IMR-90 (cell line): Measurements from ENCODE around the gene CLCN5. TPM values are rescaled to one million over a fixed set of nuclear protein-coding genes. Genes with fewer than 3 reads are reported as not detected.

Experiments
- ATAC-seq: fragments of 200-7000 bp; cut with Tn5 transposase; 2 replicates; pipeline ENCODE4 v1.9.1; 2020; ENCODE audit warnings: low read depth, mild to moderate bottlenecking, moderate library complexity
- BruUV-seq: library from RNA; stranded (reverse); fragments of 400-500 nt; replicated peaks from 2 replicates; lab custom pipeline; 2021; lab: Mats Ljungman, UMichigan
- CTCF ChIA-PET: fragments of 300-600 bp; formaldehyde crosslinking; extraction: SDS; loops from one replicate; lab custom pipeline; 2021; ENCODE audit warnings: antibody characterized with exemption; lab: Yijun Ruan, JAX
- POLR2A ChIA-PET: fragments of 300-600 bp; sonication (Branson Sonifier 250); formaldehyde crosslinking; loops from one replicate; lab custom pipeline; 2022; ENCODE audit warnings: antibody characterized with exemption; ENCODE audit not compliant: unreplicated experiment; lab: Charles Lee
- DNase-seq: peaks from one replicate; pipeline ENCODE4 v3.0.0; 2013
- H2AFZ ChIP-seq: replicated peaks from 2 replicates; pipeline ENCODE3; 2013; ENCODE audit warnings: low read length, mild to moderate bottlenecking; ENCODE audit not compliant: poor library complexity
- H2AK5ac ChIP-seq: 2 replicates; pipeline ENCODE4 v1.6.1; 2013; ENCODE audit warnings: low read depth, low read length, inconsistent platforms
- H2AK9ac ChIP-seq: replicated peaks from 2 replicates; pipeline ENCODE3; 2013; ENCODE audit warnings: mild to moderate bottlenecking, low read depth, low read length, moderate library complexity; ENCODE audit not compliant: poor library complexity
- H2BK120ac ChIP-seq: 2 replicates; pipeline ENCODE4 v1.6.1; 2013; ENCODE audit warnings: low read depth, low read length, inconsistent platforms
- H2BK15ac ChIP-seq: 3 replicates; pipeline ENCODE4 v1.6.1; 2013; ENCODE audit warnings: low read depth, low read length, inconsistent platforms
- H2BK20ac ChIP-seq: 2 replicates; pipeline ENCODE4 v1.6.1; 2013; ENCODE audit warnings: low read depth, mild to moderate bottlenecking, inconsistent platforms, low read length, moderate library complexity
- H2BK5ac ChIP-seq: 2 replicates; pipeline ENCODE4 v1.6.1; 2013; ENCODE audit warnings: mild to moderate bottlenecking, low read depth, low read length, inconsistent platforms; ENCODE audit not compliant: poor library complexity, severe bottlenecking
- H3K14ac ChIP-seq: replicated peaks from 2 replicates; pipeline ENCODE4 v1.6.1; 2013; ENCODE audit warnings: low read depth, low read length, inconsistent platforms
- H3K18ac ChIP-seq: 2 replicates; pipeline ENCODE4 v1.6.1; 2013; ENCODE audit warnings: low read depth, low read length, control low read depth
- H3K23ac ChIP-seq: 2 replicates; pipeline ENCODE4 v1.6.1; 2013; ENCODE audit warnings: low read depth, low read length, inconsistent platforms
- H3K27ac ChIP-seq: 2 replicates; pipeline ENCODE4 v1.5.1; 2013; ENCODE audit warnings: mild to moderate bottlenecking, control low read depth, low read length; ENCODE audit not compliant: insufficient read depth
- H3K27me3 ChIP-seq: 2 replicates; pipeline ENCODE4 v1.6.1; 2013; ENCODE audit warnings: low read length; ENCODE audit not compliant: control insufficient read depth, insufficient read depth
- H3K36me3 ChIP-seq: 2 replicates; pipeline ENCODE4 v1.6.1; 2013; ENCODE audit warnings: low read length, mixed read lengths; ENCODE audit not compliant: control insufficient read depth, insufficient read depth
- H3K4ac ChIP-seq: 2 replicates; pipeline ENCODE4 v1.6.1; 2013; ENCODE audit warnings: low read depth, low read length, inconsistent platforms
- H3K4me1 ChIP-seq: 2 replicates; pipeline ENCODE4 v1.6.1; 2013; ENCODE audit warnings: low read length, mixed read lengths; ENCODE audit not compliant: control insufficient read depth, insufficient read depth
- H3K4me2 ChIP-seq: 2 replicates; pipeline ENCODE4 v1.6.1; 2013; ENCODE audit warnings: low read depth, mild to moderate bottlenecking, control low read depth, low read length, moderate library complexity
- H3K4me3 ChIP-seq: 2 replicates; pipeline ENCODE4 v1.5.1; 2013; ENCODE audit warnings: low read depth, mild to moderate bottlenecking, control low read depth, low read length, moderate library complexity; ENCODE audit not compliant: insufficient read depth
- H3K56ac ChIP-seq: 2 replicates; pipeline ENCODE4 v1.6.1; 2013; ENCODE audit warnings: low read length, inconsistent platforms; ENCODE audit not compliant: insufficient read depth; ENCODE audit errors: extremely low read depth
- H3K79me1 ChIP-seq, 2 experiments: 2 replicates each; pipeline ENCODE4 v1.6.1; 2013; ENCODE audit warnings: low read length in 2 of 2, inconsistent platforms in 1 of 2, low read depth in 1 of 2
- H3K9ac ChIP-seq: 2 replicates; pipeline ENCODE4 v1.6.1; 2013; ENCODE audit warnings: low read depth, low read length, control low read depth
- H3K9me1 ChIP-seq: 2 replicates; pipeline ENCODE4 v1.6.1; 2013; ENCODE audit warnings: low read length, inconsistent platforms; ENCODE audit not compliant: insufficient read depth
- H3K9me3 ChIP-seq: 2 replicates; pipeline ENCODE4 v1.6.1; 2013; ENCODE audit warnings: low read length; ENCODE audit not compliant: control insufficient read depth, insufficient read depth
- H4K20me1 ChIP-seq: 2 replicates; pipeline ENCODE4 v1.6.1; 2013; ENCODE audit warnings: low read length, inconsistent platforms; ENCODE audit not compliant: insufficient read depth
- H4K5ac ChIP-seq: 2 replicates; pipeline ENCODE4 v1.6.1; 2013; ENCODE audit warnings: mild to moderate bottlenecking, low read depth, low read length, control low read depth
- H4K8ac ChIP-seq, 2 experiments: 2 replicates each; pipeline ENCODE4 v1.6.1; 2013; ENCODE audit warnings: low read depth in 2 of 2, low read length in 2 of 2, control low read depth in 1 of 2, inconsistent platforms in 1 of 2
- H4K91ac ChIP-seq: 2 replicates; pipeline ENCODE4 v1.6.1; 2013; ENCODE audit warnings: low read depth, low read length, inconsistent platforms; ENCODE audit not compliant: insufficient read depth
- BHLHE40 ChIP-seq: fragments of 150-350 bp; IDR thresholded peaks from 2 replicates; pipeline ENCODE4 v1.6.1; 2016; ENCODE audit warnings: mild to moderate bottlenecking, low read depth, low read length
- CEBPB ChIP-seq: IDR thresholded peaks from 2 replicates; pipeline ENCODE4 v1.6.1; 2012; ENCODE audit warnings: low read depth, low read length, improper control_type of control experiment
- CHD1 ChIP-seq: IDR thresholded peaks from 2 replicates; pipeline ENCODE4 v1.6.1; 2012; ENCODE audit warnings: low read depth, low read length, improper control_type of control experiment
- CTCF ChIP-seq: conservative IDR thresholded peaks from 2 replicates; pipeline ENCODE4 v1.5.1; 2012; ENCODE audit warnings: mild to moderate bottlenecking, low read depth, low read length, improper control_type of control experiment
- ELK1 ChIP-seq: fragments of 150-350 bp; IDR thresholded peaks from 2 replicates; pipeline ENCODE4 v1.6.1; 2016; ENCODE audit warnings: low read depth, mild to moderate bottlenecking, low read length, moderate library complexity, borderline replicate concordance
- FOS ChIP-seq: fragments of 150-350 bp; IDR thresholded peaks from 2 replicates; pipeline ENCODE4 v1.6.1; 2016; ENCODE audit warnings: low read depth, low read length
- MAFK ChIP-seq: IDR thresholded peaks from 2 replicates; pipeline ENCODE4 v1.6.1; 2012; ENCODE audit warnings: low read depth, low read length, improper control_type of control experiment
- MAZ ChIP-seq: IDR thresholded peaks from 2 replicates; pipeline ENCODE4 v1.6.1; 2012; ENCODE audit warnings: low read depth, mild to moderate bottlenecking, low read length, improper control_type of control experiment, moderate library complexity, borderline replicate concordance
- MXI1 ChIP-seq: IDR thresholded peaks from 2 replicates; pipeline ENCODE4 v1.6.1; 2012; ENCODE audit warnings: low read depth, mild to moderate bottlenecking, low read length, moderate library complexity, borderline replicate concordance
- NFE2L2 ChIP-seq: fragments of 150-350 bp; IDR thresholded peaks from 2 replicates; pipeline ENCODE4 v1.6.1; 2016; ENCODE audit warnings: low read depth, mild to moderate bottlenecking, low read length
- POLR2A ChIP-seq: IDR thresholded peaks from 2 replicates; pipeline ENCODE4 v1.6.1; 2012; ENCODE audit warnings: mild to moderate bottlenecking, low read depth, low read length
- RAD21 ChIP-seq: IDR thresholded peaks from 2 replicates; pipeline ENCODE4 v1.6.1; 2012; ENCODE audit warnings: low read length, improper control_type of control experiment
- RCOR1 ChIP-seq: IDR thresholded peaks from 2 replicates; pipeline ENCODE4 v1.6.1; 2012; ENCODE audit warnings: mild to moderate bottlenecking, low read length, improper control_type of control experiment; ENCODE audit not compliant: insufficient replicate concordance
- RFX5 ChIP-seq: IDR thresholded peaks from 2 replicates; pipeline ENCODE4 v1.8.0; 2012; ENCODE audit warnings: low read depth, mild to moderate bottlenecking, low read length, moderate library complexity
- SMC3 ChIP-seq: fragments of 150-350 bp; IDR thresholded peaks from 2 replicates; pipeline ENCODE4 v1.6.1; 2016; ENCODE audit warnings: low read depth, mild to moderate bottlenecking, antibody characterized with exemption, low read length, moderate library complexity
- WGBS, 2 experiments: methylation state at CpG; one replicate each; pipeline versions ENCODE4 v1.1.5 to v1.1.7; 2013; ENCODE audit warnings: missing lambda C conversion rate in 2 of 2; ENCODE audit not compliant: insufficient read length in 1 of 2; ENCODE audit errors: extremely low coverage in 2 of 2; 5-methylcytosine and 5-hydroxymethylcytosine counted together
- dilution Hi-C: fragments of 300-500 bp; cut with HindIII; formaldehyde crosslinking; loops from one replicate; pipeline ENCODE4 v1.14.3; 2018; ENCODE audit warnings: low sequenced_read_pairs; ENCODE audit not compliant: unreplicated experiment
- in situ Hi-C: fragments of 300-500 bp; cut with MboI; formaldehyde crosslinking; loops from 3 replicates; pipeline ENCODE4 v1.14.3; 2019; ENCODE audit warnings: low sequenced_read_pairs, inconsistent platforms, mixed read lengths
- intact Hi-C: fragments of 100-400 bp; cut with micrococcal nuclease; formaldehyde crosslinking; loops from 2 replicates; pipeline ENCODE4 v1.10.0; 2022
- polyA plus RNA-seq, 3 experiments: library from polyadenylated mRNA; depleted of rRNA; stranded (reverse); fragments of >200 nt; gene quantifications; 2 replicates each; pipeline ENCODE4 v1.2.3, GENCODE V29; 2012; ENCODE audit warnings: low replicate concordance in 1 of 3
- total RNA-seq: library from RNA; depleted of rRNA; stranded (reverse); fragments of >200 nt; gene quantifications from 2 replicates; pipeline ENCODE4 v1.2.3, GENCODE V29; 2012

CLCN5 gene
- total and polyA plus RNA-seq, 2 of the 4 experiments (the other 2 are of a cell fraction), result 1.4 to 5.9 TPM

DNA sequence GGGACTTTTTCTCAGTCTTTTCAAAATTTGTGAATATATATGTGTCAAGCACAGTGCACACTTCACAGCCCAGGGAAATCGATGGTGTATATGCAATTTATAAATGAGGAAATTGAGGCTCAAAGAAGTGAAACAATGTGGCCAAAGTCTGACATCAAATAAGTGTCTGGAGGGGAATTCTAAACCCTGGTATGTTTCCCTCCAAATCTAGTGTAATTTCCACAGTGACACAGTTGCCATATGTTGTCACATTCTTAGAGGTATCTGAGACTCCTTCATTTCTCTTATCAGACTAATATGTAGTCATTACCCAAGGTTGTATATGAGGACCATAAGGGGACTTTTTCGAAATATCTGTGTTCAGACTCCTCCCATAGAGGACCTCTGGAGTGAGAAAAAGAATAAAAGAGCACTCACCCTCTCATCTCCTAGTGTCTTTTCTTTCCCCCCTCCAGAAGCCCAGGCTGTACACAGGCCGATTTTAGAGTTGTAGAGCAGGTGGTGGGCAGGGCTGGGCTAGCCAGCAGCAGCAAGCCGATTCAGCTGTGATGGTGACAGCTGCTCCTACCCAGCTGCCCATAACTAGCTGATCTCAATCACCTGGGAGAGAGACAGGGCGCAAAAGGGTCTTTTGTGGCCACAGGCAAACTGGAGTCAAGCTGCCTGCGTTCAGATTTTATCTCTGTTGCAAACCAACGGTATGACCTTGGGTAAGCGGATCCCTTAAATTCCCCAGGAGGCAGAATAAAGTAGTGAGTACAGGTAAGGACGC lies 55.1 kb downstream of the CLCN5 start:
- dilution Hi-C loops (no loop called here), in situ Hi-C loops (no loop called here), intact Hi-C loops (no loop called here)
- H2AK5ac ChIP-seq, result no peak overlapping the region
- H3K18ac ChIP-seq, result no peak overlapping the region
- H2BK120ac ChIP-seq, result no peak overlapping the region
- no peaks in the 10 kb centered on the region for H3K9me3 ChIP-seq
- no peak overlapping the region for H3K9ac ChIP-seq
- H4K20me1 ChIP-seq, result no peaks in the 10 kb centered on the region
- H2BK20ac ChIP-seq, result no peak overlapping the region
- no peaks in the 10 kb centered on the region; the same call in 1 of the 2 replicates for H3K27me3 ChIP-seq
- no TSS peak for BruUV-seq
- DNase-seq, result no peak
- no peak overlapping the region for H2BK5ac ChIP-seq
- no peak overlapping the region for H2BK15ac ChIP-seq
- no peak overlapping the region for H3K56ac ChIP-seq
- TF ChIP-seq SMC3 (no peak), POLR2A (no peak), CTCF (no peak), RFX5 (no peak), BHLHE40 (no peak), RAD21 (no peak), MAFK (no peak), ELK1 (no peak), MAZ (no peak), CEBPB (no peak), RCOR1 (no peak), MXI1 (no peak), NFE2L2 (no peak), FOS (no peak), CHD1 (no peak)
- H2AK9ac ChIP-seq, result no peak overlapping the region
- H2AFZ ChIP-seq, result no peak overlapping the region
- no peak overlapping the region for H3K4ac ChIP-seq
- H3K14ac ChIP-seq, result no peak overlapping the region
- ATAC-seq, result no peak
- no peak overlapping the region for H3K4me3 ChIP-seq
- H4K8ac ChIP-seq, result no peak overlapping the region
- H4K91ac ChIP-seq, result no peak overlapping the region
- H4K5ac ChIP-seq, result no peak overlapping the region
- no peaks in the 10 kb centered on the region for H3K9me1 ChIP-seq
- H3K23ac ChIP-seq, result no peak overlapping the region
- no peak overlapping the region for H3K4me2 ChIP-seq
- 63% methylated on average over 1 of the region's 9 CpGs; no CpG with 5 or more reads in 1 of the 2 experiments for WGBS, 2 experiments
- CTCF ChIA-PET, result no interaction called here
- H3K79me1 ChIP-seq, result no peaks in the 10 kb centered on the region
- H3K36me3 ChIP-seq, result no peaks in the 10 kb centered on the region
- no peak overlapping the region for H3K27ac ChIP-seq
- H3K4me1 ChIP-seq, result no peaks in the 10 kb centered on the region
- POLR2A ChIA-PET, result no interaction called here
